ENCODE data around the gene NFXL1.

NFXL1 gene

GRCh38 chr4:47848041-47848440 is 66.3 kb downstream of the NFXL1 start:
- in situ Hi-C loops (cut with MboI; ENCODE audit: low sequenced_read_pairs, unreplicated experiment) = no loop called here
- TF ChIP-seq CTCF (IDR thresholded peaks at IDR 0.05; ENCODE audit: borderline replicate concordance, control extremely low read depth, extremely low read depth, insufficient read depth, missing control alignments) = no peak
- no peak for DNase-seq (ENCODE audit: low spot score)

GRCh38 chr4:47842985-47843384 is 71.4 kb downstream of the NFXL1 start:
- in situ Hi-C loops (cut with MboI; ENCODE audit: low sequenced_read_pairs, unreplicated experiment) = no loop called here
- TF ChIP-seq CTCF (IDR thresholded peaks at IDR 0.05; ENCODE audit: borderline replicate concordance, control extremely low read depth, extremely low read depth, insufficient read depth, missing control alignments) = no peak
- no peak for DNase-seq (ENCODE audit: low spot score)

GRCh38 chr4:47840291-47840690 is 74.1 kb downstream of the NFXL1 start:
- no peak for TF ChIP-seq CTCF (IDR thresholded peaks at IDR 0.05; ENCODE audit: borderline replicate concordance, control extremely low read depth, extremely low read depth, insufficient read depth, missing control alignments)
- no peak for DNase-seq (ENCODE audit: low spot score)
- in situ Hi-C loops (cut with MboI; ENCODE audit: low sequenced_read_pairs, unreplicated experiment) = no loop called here

- in situ Hi-C loops (cut with MboI; ENCODE audit: low sequenced_read_pairs, unreplicated experiment) = loop anchor here (10.0 kb wide), 1 partner anchor 124 kb away; no protein-coding TSS in a partner anchor
- DNase-seq (ENCODE audit: low spot score) = peak; percentile 52
- peak; percentile 48 for TF ChIP-seq CTCF (IDR thresholded peaks at IDR 0.05; ENCODE audit: borderline replicate concordance, control extremely low read depth, extremely low read depth, insufficient read depth, missing control alignments)
These were observed 75.1 kb downstream of the NFXL1 start for GRCh38 chr4:47839259-47839658.

- in situ Hi-C loops (cut with MboI; ENCODE audit: low sequenced_read_pairs, unreplicated experiment) = loop anchor here (10.0 kb wide), 1 partner anchor 124 kb away; no protein-coding TSS in a partner anchor
- no peak for TF ChIP-seq CTCF (IDR thresholded peaks at IDR 0.05; ENCODE audit: borderline replicate concordance, control extremely low read depth, extremely low read depth, insufficient read depth, missing control alignments)
- no peak for DNase-seq (ENCODE audit: low spot score)
These were observed 75.9 kb downstream of the NFXL1 start for GRCh38 chr4:47838445-47838844.

- TF ChIP-seq CTCF (IDR thresholded peaks at IDR 0.05; ENCODE audit: borderline replicate concordance, control extremely low read depth, extremely low read depth, insufficient read depth, missing control alignments) = no peak
- DNase-seq (ENCODE audit: low spot score) = no peak
- in situ Hi-C loops (cut with MboI; ENCODE audit: low sequenced_read_pairs, unreplicated experiment) = loop anchor here (10.0 kb wide), 1 partner anchor 123 kb away; no protein-coding TSS in a partner anchor
These were observed 76.5 kb downstream of the NFXL1 start, which contains the start of gene CORIN for GRCh38 chr4:47837908-47838294. CORIN (minus strand) TSS chr4:47838067; CDS start chr4:47837949, 118 bp downstream.
